GM19467 (cell line): ENCODE measurements around the gene PARD6G.

Source experiments
- ATAC-seq: cut with Tn5 transposase; IDR thresholded peaks from one replicate; pipeline ENCODE4 v1.9.1; 2021; ENCODE audit warnings: mild to moderate bottlenecking, moderate library complexity; ENCODE audit not compliant: unreplicated experiment

Gene PARD6G

GRCh38 chr18:80149667-80150066 lies 97.6 kb downstream of the PARD6G start:
- ATAC-seq: no peak

DNA sequence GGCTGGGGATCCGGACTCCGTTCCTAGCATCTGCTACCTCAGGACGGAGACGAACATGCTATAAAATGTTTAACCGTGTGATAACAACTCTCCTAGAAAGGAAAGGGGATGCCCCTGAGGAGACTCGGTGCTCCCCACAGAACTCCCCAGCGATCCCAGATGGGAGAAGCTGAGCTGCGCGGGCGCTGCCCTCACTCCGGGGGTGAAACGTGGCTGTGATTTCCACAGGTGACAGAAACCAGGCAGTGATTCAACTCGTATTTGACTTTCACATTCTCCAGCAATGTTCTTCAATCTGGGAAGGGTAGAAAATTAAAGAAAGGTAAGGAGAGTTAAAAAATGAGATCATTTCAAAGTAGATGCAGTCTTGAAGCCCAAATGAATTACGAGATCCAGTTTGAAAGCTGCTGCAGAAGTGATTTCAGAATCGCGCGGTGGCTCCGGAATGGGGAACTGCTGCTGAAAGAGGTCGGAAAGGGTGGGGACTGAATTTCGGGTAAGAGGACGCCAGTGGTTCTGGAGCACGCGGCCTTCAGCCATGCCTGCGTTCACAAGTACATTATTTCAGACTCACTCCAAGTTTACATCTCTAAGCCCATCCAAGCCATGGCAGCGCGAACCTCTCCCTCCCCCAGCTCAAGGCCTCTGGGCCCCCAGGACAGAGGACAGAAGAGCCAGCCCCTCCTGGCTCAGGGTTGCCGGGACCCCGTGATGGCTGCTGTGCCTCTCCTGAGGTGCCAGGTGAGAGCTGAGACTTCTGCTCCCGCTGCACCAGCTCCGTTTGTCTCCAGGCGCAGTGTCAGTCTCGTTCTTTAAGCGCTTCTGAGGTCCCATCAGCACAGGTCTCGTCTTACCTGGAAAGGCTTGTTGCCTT lies 98.8 kb downstream of the PARD6G start:
- ATAC-seq: no peak

GRCh38 chr18:80147418-80148325 lies 99.6 kb downstream of the PARD6G start:
- peak; percentile 66 for ATAC-seq

- peak; percentile 10 for ATAC-seq
Measured at GRCh38 chr18:80147037-80147417, 100.3 kb downstream of the PARD6G start.

DNA sequence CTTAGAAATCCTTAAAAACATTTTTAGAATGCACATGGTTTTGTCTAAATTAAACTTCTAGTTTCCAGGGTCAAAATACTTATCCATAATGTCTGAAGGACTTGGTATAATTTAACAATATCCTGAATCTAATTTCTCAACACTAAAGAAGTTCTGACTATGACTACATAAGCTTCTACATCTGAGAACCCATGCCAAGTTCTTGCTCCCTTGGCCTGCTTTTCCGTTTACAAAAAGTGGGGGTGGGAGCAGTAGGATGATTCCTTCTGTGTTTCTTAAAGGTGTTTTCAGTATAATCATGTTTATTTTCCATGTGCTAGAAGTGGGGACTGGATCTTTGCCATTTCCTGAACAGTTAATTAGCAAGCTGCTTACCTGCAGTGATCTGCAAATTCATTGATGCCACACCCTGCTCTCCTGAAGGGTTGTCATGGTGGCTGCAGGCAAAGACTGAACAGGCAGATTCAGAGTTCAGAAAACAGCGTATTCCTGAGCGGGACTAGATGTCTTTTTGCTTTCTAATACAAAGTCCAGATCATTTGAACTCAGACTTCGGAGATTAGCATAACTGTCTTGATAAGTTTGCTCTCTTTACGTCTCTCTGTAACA lies 102.0 kb downstream of the PARD6G start:
- no peak for ATAC-seq

DNA sequence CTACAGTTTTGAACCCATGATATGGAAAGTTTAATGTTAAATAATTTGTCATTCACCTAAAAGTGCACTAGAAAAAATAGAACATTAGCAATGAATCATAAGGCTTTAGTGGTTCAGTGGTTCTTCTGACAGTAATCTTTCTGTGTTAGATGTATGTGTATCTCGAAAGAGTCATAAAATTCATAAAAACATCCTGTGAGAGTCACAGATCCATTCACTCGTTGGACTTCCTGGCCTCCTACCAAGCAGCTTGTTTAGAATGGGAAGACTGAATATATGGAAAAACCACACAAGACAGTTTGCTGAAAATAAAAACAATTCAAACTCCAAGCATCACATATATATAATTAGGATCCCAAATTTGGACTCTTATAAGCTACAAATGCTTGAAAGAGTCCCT lies 103.4 kb downstream of the PARD6G start:
- no peak for ATAC-seq

DNA sequence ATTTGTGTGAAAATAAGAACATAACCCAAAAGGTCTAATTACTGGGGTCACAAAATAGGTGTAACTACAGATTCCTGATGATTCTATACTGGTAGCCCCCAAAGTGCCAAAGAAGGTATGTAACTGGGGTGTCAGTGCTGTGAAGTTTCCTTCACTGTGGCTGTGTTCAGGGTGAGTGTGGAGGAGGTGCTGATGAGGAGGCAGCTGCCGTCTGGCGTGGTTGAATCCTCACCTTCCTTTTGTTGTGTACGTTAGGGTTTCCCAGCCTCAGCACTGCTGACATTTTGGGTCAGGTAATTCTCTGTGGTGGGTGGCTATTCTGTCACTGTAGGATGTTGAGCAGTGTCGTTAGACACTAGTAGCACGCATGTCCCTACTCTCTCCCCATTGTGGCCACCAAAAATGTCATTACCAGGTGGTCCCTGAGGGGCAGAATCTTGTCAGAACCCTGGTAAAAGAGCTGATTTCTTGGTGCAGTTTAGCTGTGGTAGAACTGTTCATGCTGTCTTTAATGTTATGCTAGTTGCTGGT lies 106.8 kb downstream of the PARD6G start:
- no peak for ATAC-seq

DNA sequence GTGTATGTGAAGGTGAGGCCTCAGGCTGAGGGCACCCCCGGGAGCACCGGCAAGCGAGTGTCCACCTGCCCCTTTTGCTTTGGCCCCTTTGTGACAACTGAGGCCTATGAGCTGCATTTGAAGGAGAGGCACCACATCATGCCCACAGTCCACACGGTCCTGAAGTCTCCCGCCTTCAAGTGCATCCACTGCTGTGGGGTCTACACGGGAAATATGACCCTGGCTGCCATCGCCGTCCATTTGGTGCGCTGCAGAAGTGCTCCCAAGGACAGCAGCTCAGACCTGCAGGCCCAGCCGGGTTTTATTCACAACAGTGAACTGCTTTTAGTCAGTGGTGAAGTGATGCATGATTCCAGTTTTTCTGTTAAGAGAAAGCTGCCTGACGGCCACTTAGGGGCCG lies 109.3 kb downstream of the PARD6G start:
- ATAC-seq: no peak

DNA sequence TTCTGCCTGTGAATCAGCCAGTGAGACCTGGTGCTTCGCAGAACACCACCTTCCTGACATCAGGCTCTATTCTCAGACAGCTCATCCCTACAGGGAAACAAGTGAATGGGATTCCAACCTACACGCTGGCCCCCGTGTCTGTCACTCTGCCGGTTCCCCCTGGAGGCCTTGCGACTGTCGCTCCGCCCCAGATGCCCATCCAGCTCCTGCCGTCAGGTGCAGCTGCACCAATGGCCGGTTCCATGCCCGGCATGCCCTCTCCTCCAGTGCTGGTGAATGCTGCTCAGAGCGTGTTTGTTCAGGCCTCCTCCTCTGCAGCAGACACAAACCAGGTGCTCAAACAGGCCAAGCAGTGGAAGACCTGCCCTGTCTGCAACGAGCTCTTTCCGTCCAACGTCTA lies 110.2 kb downstream of the PARD6G start:
- no peak for ATAC-seq

- ATAC-seq: no peak
Measured at GRCh38 chr18:80136679-80137078, 110.6 kb downstream of the PARD6G start.

DNA sequence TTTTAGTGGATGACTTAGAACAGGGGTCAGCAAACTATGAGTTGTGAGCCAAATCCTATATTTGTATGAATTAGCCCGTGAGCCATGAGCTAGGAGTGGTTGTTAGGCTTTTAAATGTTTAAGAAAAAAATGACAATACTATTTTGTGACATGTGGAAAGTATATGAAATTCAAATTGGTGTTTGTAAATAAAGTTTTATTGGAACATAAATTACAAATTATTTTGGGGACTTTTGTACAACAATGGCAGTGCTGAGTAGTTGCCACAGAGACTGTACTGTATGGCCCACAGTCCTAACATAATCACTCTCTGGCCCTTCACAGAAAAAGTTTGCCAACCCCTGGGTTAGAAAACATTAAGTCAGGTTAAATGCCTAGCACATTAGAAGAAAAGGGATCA lies 112.2 kb downstream of the PARD6G start:
- ATAC-seq: no peak

- ATAC-seq: no peak
Measured at GRCh38 chr18:80133124-80133523, 114.2 kb downstream of the PARD6G start.

GRCh38 chr18:80132180-80132812 lies 115.0 kb downstream of the PARD6G start:
- no peak for ATAC-seq

- ATAC-seq: no peak
Measured at GRCh38 chr18:80130555-80130954, 116.8 kb downstream of the PARD6G start.

GRCh38 chr18:80129672-80130367 lies 117.5 kb downstream of the PARD6G start:
- ATAC-seq: no peak

DNA sequence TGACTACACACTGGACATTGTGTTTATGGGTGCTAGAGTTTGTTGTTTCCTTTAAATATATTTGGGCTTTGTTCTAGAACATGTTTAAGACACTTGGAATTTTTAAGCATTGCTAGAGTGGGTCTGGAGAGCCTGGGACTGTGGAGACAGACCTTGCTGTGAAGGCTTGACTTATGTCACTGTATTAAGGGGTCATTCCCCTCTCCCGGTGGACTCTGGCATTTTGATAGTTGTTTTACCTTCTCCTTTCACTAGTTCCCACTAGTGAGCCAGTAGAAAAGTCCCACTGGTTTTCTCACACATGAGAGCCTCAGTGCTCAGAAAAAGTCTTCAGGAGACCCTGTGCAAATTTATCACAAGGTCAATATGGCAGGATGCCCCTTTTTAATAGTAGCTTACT lies 119.7 kb downstream of the PARD6G start:
- ATAC-seq: no peak

- no peak for ATAC-seq
Measured at GRCh38 chr18:80126797-80127196, 120.5 kb downstream of the PARD6G start.

DNA sequence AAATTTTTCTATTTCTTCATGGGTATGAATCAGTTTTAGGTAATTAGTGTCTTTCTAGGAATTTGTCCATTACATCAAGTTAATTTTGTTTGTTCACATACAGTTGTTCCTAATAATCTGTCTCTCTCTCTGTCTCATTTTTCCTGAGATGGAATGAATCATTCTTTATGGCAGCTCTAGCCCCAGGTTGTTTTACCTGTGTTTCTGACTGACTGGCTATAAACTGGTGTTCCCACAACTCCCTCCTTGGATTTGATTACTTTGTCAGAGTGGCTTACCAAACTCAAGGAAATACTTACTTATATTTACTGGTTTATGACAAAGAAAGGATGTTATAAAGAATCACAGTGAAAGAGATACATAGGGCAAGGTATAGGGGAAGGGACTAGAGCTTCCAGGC lies 123.2 kb downstream of the PARD6G start:
- ATAC-seq: no peak

DNA sequence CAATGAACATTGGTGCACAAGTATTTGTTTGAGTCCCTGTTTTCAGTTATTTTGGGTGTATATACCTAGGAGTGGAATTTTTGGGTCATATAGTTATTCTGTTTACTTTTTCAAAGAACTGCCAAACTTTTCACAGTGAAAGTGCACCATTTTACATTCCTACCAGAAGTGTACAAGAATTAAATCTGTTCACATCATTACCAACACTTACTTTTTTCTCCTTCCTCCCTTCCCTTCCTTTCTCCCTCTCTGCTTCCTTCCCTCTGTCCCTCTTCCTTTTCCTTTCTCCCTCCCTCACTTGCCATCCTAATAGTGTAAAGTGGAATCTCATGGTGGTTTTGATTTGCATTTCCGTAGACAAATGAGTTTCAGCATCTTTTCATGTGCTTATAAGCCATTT lies 126.4 kb downstream of the PARD6G start:
- no peak for ATAC-seq

GRCh38 chr18:80119111-80119510 lies 128.2 kb downstream of the PARD6G start:
- ATAC-seq: no peak
